Breast epithelium (tissue), 3 donors: ENCODE measurements around the gene HHIPL2.

Experiments
- POLR2A ChIP-seq: fragments of 450-650 bp; IDR thresholded peaks from one replicate; pipeline ENCODE4 v1.6.1; 2016; ENCODE audit warnings: antibody characterized with exemption, mild to moderate bottlenecking, moderate library complexity
- POLR2AphosphoS5 ChIP-seq, 3 donors: sonication (generic); formaldehyde crosslinking; IDR thresholded peaks; one replicate each; pipeline ENCODE4 v1.6.1; 2017; ENCODE audit warnings: antibody characterized with exemption in 3 of 3
- TF ChIP-seq, protein P1 (sequence below), 3 donors: fragments of 450-650 bp; IDR thresholded peaks; one replicate each; pipeline ENCODE4 v1.5.1; 2016 to 2017; ENCODE audit warnings: antibody characterized with exemption in 3 of 3, mild to moderate bottlenecking in 3 of 3, moderate library complexity in 3 of 3

DNA sequence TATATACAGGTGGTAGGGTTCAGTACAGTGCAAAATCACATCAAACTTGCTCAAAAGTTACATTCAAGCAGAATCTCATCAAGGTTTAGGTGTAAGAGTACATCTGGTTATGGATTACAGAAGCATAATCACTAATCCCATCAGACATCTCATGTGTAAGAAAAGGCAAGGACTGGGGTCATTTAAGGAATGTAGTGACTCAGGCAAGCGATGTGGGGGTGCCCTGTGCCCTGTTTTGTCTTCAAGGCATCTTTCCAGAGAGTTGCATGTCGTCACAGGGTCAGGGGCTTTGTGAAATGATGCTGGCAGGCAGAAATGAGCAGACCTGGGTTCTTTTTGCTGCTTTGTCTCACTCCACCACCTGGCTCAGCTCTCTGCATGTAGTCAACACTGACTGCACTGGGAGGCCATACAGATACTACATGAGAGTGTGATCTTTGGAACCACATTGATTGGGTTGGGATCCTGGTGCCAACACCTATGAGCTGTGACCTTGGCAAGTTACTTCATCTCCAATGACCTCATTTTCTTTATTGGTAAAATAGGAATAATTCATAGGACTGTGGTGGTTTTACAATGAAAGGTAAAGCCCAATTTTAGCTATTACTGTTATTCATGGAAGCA is 8.2 kb upstream of the HHIPL2 start:
- TF ChIP-seq, protein P1, sequence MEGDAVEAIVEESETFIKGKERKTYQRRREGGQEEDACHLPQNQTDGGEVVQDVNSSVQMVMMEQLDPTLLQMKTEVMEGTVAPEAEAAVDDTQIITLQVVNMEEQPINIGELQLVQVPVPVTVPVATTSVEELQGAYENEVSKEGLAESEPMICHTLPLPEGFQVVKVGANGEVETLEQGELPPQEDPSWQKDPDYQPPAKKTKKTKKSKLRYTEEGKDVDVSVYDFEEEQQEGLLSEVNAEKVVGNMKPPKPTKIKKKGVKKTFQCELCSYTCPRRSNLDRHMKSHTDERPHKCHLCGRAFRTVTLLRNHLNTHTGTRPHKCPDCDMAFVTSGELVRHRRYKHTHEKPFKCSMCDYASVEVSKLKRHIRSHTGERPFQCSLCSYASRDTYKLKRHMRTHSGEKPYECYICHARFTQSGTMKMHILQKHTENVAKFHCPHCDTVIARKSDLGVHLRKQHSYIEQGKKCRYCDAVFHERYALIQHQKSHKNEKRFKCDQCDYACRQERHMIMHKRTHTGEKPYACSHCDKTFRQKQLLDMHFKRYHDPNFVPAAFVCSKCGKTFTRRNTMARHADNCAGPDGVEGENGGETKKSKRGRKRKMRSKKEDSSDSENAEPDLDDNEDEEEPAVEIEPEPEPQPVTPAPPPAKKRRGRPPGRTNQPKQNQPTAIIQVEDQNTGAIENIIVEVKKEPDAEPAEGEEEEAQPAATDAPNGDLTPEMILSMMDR (IDR thresholded peaks at IDR 0.05): no peak
- no peak for TF ChIP-seq POLR2A
- no peak for TF ChIP-seq POLR2AphosphoS5 (IDR thresholded peaks at IDR 0.05)
